HG02763 (cell line): ENCODE data around the gene TMC1.

Experiments used
- ATAC-seq: cut with Tn5 transposase; IDR thresholded peaks from one replicate; pipeline ENCODE4 v1.9.1; 2021; ENCODE audit warnings: mild to moderate bottlenecking, moderate library complexity; ENCODE audit not compliant: unreplicated experiment

TMC1 gene

GRCh38 chr9:72600671-72601070 lies 79.3 kb downstream of the TMC1 start:
- ATAC-seq: no peak

GRCh38 chr9:72601615-72602014 lies 80.2 kb downstream of the TMC1 start:
- ATAC-seq: no peak

GRCh38 chr9:72612449-72612848 lies 91.0 kb downstream of the TMC1 start:
- no peak for ATAC-seq

- no peak for ATAC-seq
These were observed 92.7 kb downstream of the TMC1 start for GRCh38 chr9:72614067-72614466.

GRCh38 chr9:72615931-72616330 lies 94.5 kb downstream of the TMC1 start:
- no peak for ATAC-seq

GRCh38 chr9:72618811-72619210 lies 97.4 kb downstream of the TMC1 start:
- no peak for ATAC-seq

- ATAC-seq: no peak
These were observed 100.8 kb downstream of the TMC1 start for GRCh38 chr9:72622186-72622585.

GRCh38 chr9:72623156-72623555 lies 101.7 kb downstream of the TMC1 start:
- no peak for ATAC-seq

- ATAC-seq: no peak
These were observed 105.7 kb downstream of the TMC1 start for GRCh38 chr9:72627147-72627546.

GRCh38 chr9:72627956-72628540 lies 106.6 kb downstream of the TMC1 start:
- no peak for ATAC-seq

- ATAC-seq: no peak
These were observed 112.6 kb downstream of the TMC1 start for GRCh38 chr9:72633966-72634365.

- ATAC-seq: peak; percentile 95
These were observed 113.8 kb downstream of the TMC1 start for GRCh38 chr9:72635197-72635596.

- ATAC-seq: no peak
These were observed 115.2 kb downstream of the TMC1 start for GRCh38 chr9:72636621-72637020.

- ATAC-seq: no peak
These were observed 122.2 kb downstream of the TMC1 start for GRCh38 chr9:72643651-72644050.

GRCh38 chr9:72646061-72646460 lies 124.7 kb downstream of the TMC1 start:
- ATAC-seq: no peak

GRCh38 chr9:72648324-72649126 lies 127.1 kb downstream of the TMC1 start:
- no peak for ATAC-seq

- no peak for ATAC-seq
These were observed 127.7 kb downstream of the TMC1 start for GRCh38 chr9:72649127-72649442.

- no peak for ATAC-seq
These were observed 128.8 kb downstream of the TMC1 start for GRCh38 chr9:72650206-72650605.

GRCh38 chr9:72656021-72656420 lies 134.6 kb downstream of the TMC1 start:
- ATAC-seq: no peak

- ATAC-seq: no peak
These were observed 135.6 kb downstream of the TMC1 start for GRCh38 chr9:72657023-72657422.

- no peak for ATAC-seq
These were observed 137.3 kb downstream of the TMC1 start for GRCh38 chr9:72658703-72659102.

GRCh38 chr9:72661401-72662135 lies 140.2 kb downstream of the TMC1 start:
- no peak for ATAC-seq
